ENCODE data around the gene ADAMTS2. TPM values are rescaled to one million over a fixed set of nuclear protein-coding genes. Genes with fewer than 3 reads are reported as not detected.

ADAMTS2 gene
- total RNA-seq, 1 donor from 2014 or later, result not detected

- Mint-ChIP-seq H3K27me3 (ENCODE audit: low read depth) (no peaks in the 10 kb centered on the region), H3K9me3 (no peaks in the 10 kb centered on the region), H3K36me3 (ENCODE audit: low read depth) (no peaks in the 10 kb centered on the region), H3K27ac (no peak overlapping the region), H3K4me3 (ENCODE audit: low read depth) (no peak overlapping the region), H3K4me1 (ENCODE audit: low read depth) (no peaks in the 10 kb centered on the region)
- intact Hi-C loops (cut with micrococcal nuclease), result no loop called here
- no peak for DNase-seq (ENCODE audit: low spot score)
These were observed 49.0 kb downstream of the ADAMTS2 start for GRCh38 chr5:179296150-179296821.

DNA sequence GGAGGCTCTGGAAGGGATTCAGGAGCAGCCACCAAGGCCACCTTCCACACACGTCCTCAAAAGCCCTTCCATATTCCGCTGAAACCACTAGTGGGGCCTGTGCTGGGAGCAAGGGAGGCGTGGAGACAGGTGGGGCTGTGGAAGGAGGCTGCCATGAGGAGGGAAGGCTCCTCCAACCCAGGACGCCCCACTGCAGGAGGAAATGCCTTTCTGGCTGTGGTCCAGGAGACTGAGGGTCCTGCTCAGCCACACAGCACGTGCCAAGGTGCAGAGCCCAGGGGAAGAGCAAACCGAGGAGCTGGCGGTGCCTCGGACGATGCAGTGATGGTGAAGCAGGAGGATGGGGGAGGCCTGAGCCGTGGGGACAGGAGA is 49.5 kb downstream of the ADAMTS2 start:
- Mint-ChIP-seq H3K4me1 (ENCODE audit: low read depth) (no peaks in the 10 kb centered on the region), H3K4me3 (ENCODE audit: low read depth) (no peak overlapping the region), H3K27me3 (ENCODE audit: low read depth) (no peaks in the 10 kb centered on the region), H3K9me3 (no peaks in the 10 kb centered on the region), H3K27ac (no peak overlapping the region), H3K36me3 (ENCODE audit: low read depth) (no peaks in the 10 kb centered on the region)
- intact Hi-C loops (cut with micrococcal nuclease), result no loop called here
- DNase-seq (ENCODE audit: low spot score), result no peak

- no peaks in the 10 kb centered on the region for H3K4me1 Mint-ChIP-seq (ENCODE audit: low read depth)
- no peaks in the 10 kb centered on the region for H3K27me3 Mint-ChIP-seq (ENCODE audit: low read depth)
- no peak overlapping the region for H3K27ac Mint-ChIP-seq
- no peak for DNase-seq (ENCODE audit: low spot score)
- H3K4me3 Mint-ChIP-seq (ENCODE audit: low read depth), result no peak overlapping the region
- H3K9me3 Mint-ChIP-seq, result no peaks in the 10 kb centered on the region
- no peaks in the 10 kb centered on the region for H3K36me3 Mint-ChIP-seq (ENCODE audit: low read depth)
- intact Hi-C loops (cut with micrococcal nuclease), result no loop called here
These were observed 50.1 kb downstream of the ADAMTS2 start for GRCh38 chr5:179294891-179295777.

DNA sequence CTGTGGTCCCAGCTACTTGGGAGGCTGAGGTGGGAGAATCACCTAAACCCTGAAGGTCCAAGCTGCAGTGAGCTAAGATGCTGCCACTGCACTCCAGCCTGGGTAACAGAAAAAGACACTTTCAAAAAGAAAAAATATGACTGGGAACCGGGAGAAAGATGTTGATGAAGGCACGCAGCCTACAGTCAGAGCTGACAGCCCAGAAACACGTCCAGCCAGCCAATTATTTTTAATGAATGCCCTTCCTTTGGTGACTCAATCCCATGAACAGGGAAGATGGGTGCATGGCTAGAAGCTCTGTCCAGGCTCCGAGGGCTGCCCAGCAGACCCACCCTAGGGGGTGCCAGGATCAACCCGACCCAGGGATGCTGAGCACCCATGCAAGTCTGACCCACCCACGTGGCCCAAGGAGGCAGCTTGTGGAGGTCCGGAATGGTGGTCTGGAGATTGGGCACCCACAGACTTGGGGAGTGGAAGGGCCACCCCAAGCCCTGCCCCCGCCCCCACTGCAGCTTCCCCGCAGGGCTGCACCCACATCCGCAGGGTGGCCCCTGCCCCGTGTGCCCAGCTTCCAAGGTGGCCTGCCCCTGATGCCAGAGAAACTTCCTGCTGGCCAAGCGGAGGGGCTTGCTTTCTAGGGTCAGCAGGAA is 51.0 kb downstream of the ADAMTS2 start:
- DNase-seq (ENCODE audit: low spot score), result no peak
- Mint-ChIP-seq H3K4me1 (ENCODE audit: low read depth) (no peaks in the 10 kb centered on the region), H3K27me3 (ENCODE audit: low read depth) (no peaks in the 10 kb centered on the region), H3K27ac (no peak overlapping the region), H3K4me3 (ENCODE audit: low read depth) (no peak overlapping the region), H3K36me3 (ENCODE audit: low read depth) (no peaks in the 10 kb centered on the region), H3K9me3 (no peaks in the 10 kb centered on the region)
- intact Hi-C loops (cut with micrococcal nuclease), result no loop called here

- Mint-ChIP-seq H3K27ac (no peak overlapping the region), H3K4me1 (ENCODE audit: low read depth) (no peaks in the 10 kb centered on the region), H3K27me3 (ENCODE audit: low read depth) (no peaks in the 10 kb centered on the region), H3K9me3 (no peaks in the 10 kb centered on the region), H3K4me3 (ENCODE audit: low read depth) (no peak overlapping the region), H3K36me3 (ENCODE audit: low read depth) (no peaks in the 10 kb centered on the region)
- intact Hi-C loops (cut with micrococcal nuclease), result no loop called here
- DNase-seq (ENCODE audit: low spot score), result no peak
These were observed 52.3 kb downstream of the ADAMTS2 start for GRCh38 chr5:179292681-179293635.

DNA sequence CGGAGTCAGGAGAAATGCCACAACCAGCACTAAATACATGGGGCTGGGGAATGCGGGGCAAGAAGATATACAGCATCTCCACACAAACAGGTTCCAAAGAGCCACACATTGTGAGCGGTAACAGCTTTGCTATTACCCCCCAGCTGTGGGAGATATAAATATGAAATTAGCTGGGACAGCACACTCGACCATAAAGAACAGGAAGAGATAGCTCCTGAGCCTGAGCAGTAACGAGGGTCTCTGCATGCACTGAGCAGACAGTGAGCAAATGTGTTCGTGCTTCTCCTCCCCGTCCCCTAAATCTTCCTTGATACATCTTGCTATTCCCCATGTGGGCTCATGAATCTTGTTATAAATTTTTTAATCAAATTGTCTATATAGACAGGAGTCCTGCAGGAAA is 53.1 kb downstream of the ADAMTS2 start:
- intact Hi-C loops (cut with micrococcal nuclease), result no loop called here
- Mint-ChIP-seq H3K36me3 (ENCODE audit: low read depth) (no peaks in the 10 kb centered on the region), H3K9me3 (no peaks in the 10 kb centered on the region), H3K4me3 (ENCODE audit: low read depth) (no peak overlapping the region), H3K27me3 (ENCODE audit: low read depth) (no peaks in the 10 kb centered on the region), H3K4me1 (ENCODE audit: low read depth) (no peaks in the 10 kb centered on the region), H3K27ac (no peak overlapping the region)
- no peak for DNase-seq (ENCODE audit: low spot score)

- H3K4me3 Mint-ChIP-seq (ENCODE audit: low read depth), result no peak overlapping the region
- H3K9me3 Mint-ChIP-seq, result no peaks in the 10 kb centered on the region
- DNase-seq (ENCODE audit: low spot score), result no peak
- no peak overlapping the region for H3K27ac Mint-ChIP-seq
- intact Hi-C loops (cut with micrococcal nuclease), result no loop called here
- H3K27me3 Mint-ChIP-seq (ENCODE audit: low read depth), result no peaks in the 10 kb centered on the region
- H3K36me3 Mint-ChIP-seq (ENCODE audit: low read depth), result no peaks in the 10 kb centered on the region
- H3K4me1 Mint-ChIP-seq (ENCODE audit: low read depth), result no peaks in the 10 kb centered on the region
These were observed 54.4 kb downstream of the ADAMTS2 start for GRCh38 chr5:179290681-179291540.

GRCh38 chr5:179289756-179290385 is 55.4 kb downstream of the ADAMTS2 start:
- intact Hi-C loops (cut with micrococcal nuclease), result no loop called here
- H3K36me3 Mint-ChIP-seq (ENCODE audit: low read depth), result no peaks in the 10 kb centered on the region
- no peak overlapping the region for H3K4me3 Mint-ChIP-seq (ENCODE audit: low read depth)
- H3K27ac Mint-ChIP-seq, result no peak overlapping the region
- H3K27me3 Mint-ChIP-seq (ENCODE audit: low read depth), result no peaks in the 10 kb centered on the region
- no peaks in the 10 kb centered on the region for H3K4me1 Mint-ChIP-seq (ENCODE audit: low read depth)
- no peak for DNase-seq (ENCODE audit: low spot score)
- no peaks in the 10 kb centered on the region for H3K9me3 Mint-ChIP-seq

GRCh38 chr5:179288809-179289185 is 56.5 kb downstream of the ADAMTS2 start:
- no peak overlapping the region for H3K27ac Mint-ChIP-seq
- no peaks in the 10 kb centered on the region for H3K9me3 Mint-ChIP-seq
- intact Hi-C loops (cut with micrococcal nuclease), result no loop called here
- H3K4me3 Mint-ChIP-seq (ENCODE audit: low read depth), result no peak overlapping the region
- no peaks in the 10 kb centered on the region for H3K4me1 Mint-ChIP-seq (ENCODE audit: low read depth)
- H3K36me3 Mint-ChIP-seq (ENCODE audit: low read depth), result no peaks in the 10 kb centered on the region
- no peaks in the 10 kb centered on the region for H3K27me3 Mint-ChIP-seq (ENCODE audit: low read depth)
- no peak for DNase-seq (ENCODE audit: low spot score)

DNA sequence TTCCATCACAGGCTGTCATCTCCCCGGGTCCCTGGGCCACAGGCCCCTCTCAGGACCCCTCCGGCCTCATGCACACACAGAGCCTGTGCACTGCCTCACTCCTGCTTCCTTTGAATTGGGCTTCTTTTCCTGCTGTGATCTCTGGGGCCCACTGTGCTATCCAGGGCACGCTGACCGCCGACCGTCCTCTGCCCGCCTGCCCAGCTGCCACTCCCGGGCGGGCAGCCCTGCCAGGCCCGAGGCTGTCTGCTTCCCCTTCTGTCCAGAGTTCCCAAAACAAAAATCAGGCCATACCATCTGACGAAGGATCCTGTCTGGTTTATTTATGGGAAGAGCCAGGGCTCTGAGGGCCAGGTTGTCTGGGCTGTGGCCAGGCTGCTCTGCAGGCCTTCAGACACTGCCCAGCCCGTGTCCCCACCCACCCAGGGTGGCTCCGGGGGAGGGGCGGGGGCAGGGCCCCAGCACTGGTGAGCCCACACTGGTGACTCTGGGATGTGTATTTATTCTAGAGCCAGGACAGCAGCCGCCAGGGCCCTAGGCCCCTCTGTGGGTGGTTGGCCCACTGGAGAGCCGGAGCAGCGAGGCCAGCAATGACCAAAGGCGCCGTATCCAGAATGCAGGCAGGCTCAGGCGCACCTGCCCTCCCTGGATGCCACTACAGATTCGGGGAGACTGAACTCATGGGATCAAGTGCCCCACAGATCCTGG is 57.0 kb downstream of the ADAMTS2 start:
- H3K36me3 Mint-ChIP-seq (ENCODE audit: low read depth), result no peaks in the 10 kb centered on the region
- no peaks in the 10 kb centered on the region for H3K4me1 Mint-ChIP-seq (ENCODE audit: low read depth)
- H3K9me3 Mint-ChIP-seq, result no peaks in the 10 kb centered on the region
- no peaks in the 10 kb centered on the region for H3K27me3 Mint-ChIP-seq (ENCODE audit: low read depth)
- no peak for DNase-seq (ENCODE audit: low spot score)
- intact Hi-C loops (cut with micrococcal nuclease), result no loop called here
- no peak overlapping the region for H3K4me3 Mint-ChIP-seq (ENCODE audit: low read depth)
- H3K27ac Mint-ChIP-seq, result no peak overlapping the region

GRCh38 chr5:179287631-179288030 is 57.6 kb downstream of the ADAMTS2 start:
- no peak overlapping the region for H3K4me3 Mint-ChIP-seq (ENCODE audit: low read depth)

More at GRCh38 chr5:179287631-179288030, 57.6 kb downstream of the ADAMTS2 start:
- intact Hi-C loops (cut with micrococcal nuclease), result no loop called here
- H3K27ac Mint-ChIP-seq, result no peak overlapping the region
- H3K4me1 Mint-ChIP-seq (ENCODE audit: low read depth), result no peaks in the 10 kb centered on the region
- H3K27me3 Mint-ChIP-seq (ENCODE audit: low read depth), result no peaks in the 10 kb centered on the region
- DNase-seq (ENCODE audit: low spot score), result no peak
- no peaks in the 10 kb centered on the region for H3K36me3 Mint-ChIP-seq (ENCODE audit: low read depth)
- no peaks in the 10 kb centered on the region for H3K9me3 Mint-ChIP-seq

Measured in activated T-helper 2 cell treated with anti-CD3 and anti-CD28 coated beads, Interferon-gamma antibody, Interleukin-2, Interleukin-4, amounts not matched to agents 10 μg/mL and 5 μg/mL and 100 μg/mL, durations not matched to agents 14 hours and 24 hours and 36 hours (primary cell).